GM23338 (cell line): Measurements from ENCODE around the gene SHCBP1L.

Experiments used
- CREB1 ChIP-seq: fragments of 250-450 bp; sonication (Bioruptor Pico); IDR thresholded peaks from 2 replicates; pipeline ENCODE4 v1.5.0; 2020; ENCODE audit warnings: low read depth, mild to moderate bottlenecking, moderate library complexity
- CTCF ChIP-seq, 2 experiments: fragments of 200-600 bp in 1 of 2; sonication (generic) in 1 of 2; conservative IDR thresholded peaks; 2 replicates each; pipeline versions ENCODE4 v1.5.1 to v1.6.1; 2016 to 2017; ENCODE audit warnings: antibody characterized with exemption in 2 of 2, low read depth in 2 of 2, mild to moderate bottlenecking in 2 of 2, moderate library complexity in 1 of 2
- ETS1 ChIP-seq: IDR thresholded peaks from 2 replicates; pipeline ENCODE4 v1.6.1; 2016; ENCODE audit warnings: antibody characterized with exemption
- EZH2 ChIP-seq: fragments of 200-600 bp; sonication (generic); IDR thresholded peaks from one replicate; pipeline ENCODE4 v1.8.0; 2017; ENCODE audit warnings: antibody characterized with exemption, mild to moderate bottlenecking, low read depth; ENCODE audit not compliant: unreplicated experiment
- EZH2phosphoT487 ChIP-seq: fragments of 200-600 bp; sonication (generic); IDR thresholded peaks from one replicate; pipeline ENCODE4 v1.8.1; 2018; ENCODE audit warnings: antibody characterized with exemption; ENCODE audit not compliant: unreplicated experiment
- JUNB ChIP-seq: IDR thresholded peaks from one replicate; pipeline ENCODE4 v1.6.1; 2016; ENCODE audit warnings: antibody characterized with exemption; ENCODE audit not compliant: unreplicated experiment
- POLR2AphosphoS5 ChIP-seq: IDR thresholded peaks from 2 replicates; pipeline ENCODE4 v1.6.1; 2016; ENCODE audit warnings: antibody characterized with exemption, low read depth
- REST ChIP-seq: IDR thresholded peaks from one replicate; pipeline ENCODE4 v1.6.1; 2018; ENCODE audit warnings: antibody characterized with exemption; ENCODE audit not compliant: unreplicated experiment
- ZNF462 ChIP-seq: fragments of 250-450 bp; sonication (Bioruptor Pico); IDR thresholded peaks from 2 replicates; pipeline ENCODE4 v1.5.0; 2020; ENCODE audit warnings: mild to moderate bottlenecking, moderate library complexity

- TF ChIP-seq POLR2AphosphoS5 (peak; percentile 21; the same call in 1 of the 2 replicates), CTCF (conservative IDR thresholded peaks at IDR 0.05; ENCODE audit: low read depth in 2 of 2) (no peak), EZH2 (no peak), JUNB (no peak), CREB1 (CRISPR knock-in tag) (no peak), REST (no peak), ZNF462 (no peak), EZH2phosphoT487 (no peak), ETS1 (no peak)
Measured at GRCh38 chr1:182886985-182887384, 66.0 kb downstream of the SHCBP1L start.
